ENCODE results near the gene LMAN1L. TPM values are rescaled to one million over a fixed set of nuclear protein-coding genes. Genes with fewer than 3 reads are reported as not detected.

LMAN1L gene
- total RNA-seq, 1 experiment from 2014 or later, result not detected

DNA sequence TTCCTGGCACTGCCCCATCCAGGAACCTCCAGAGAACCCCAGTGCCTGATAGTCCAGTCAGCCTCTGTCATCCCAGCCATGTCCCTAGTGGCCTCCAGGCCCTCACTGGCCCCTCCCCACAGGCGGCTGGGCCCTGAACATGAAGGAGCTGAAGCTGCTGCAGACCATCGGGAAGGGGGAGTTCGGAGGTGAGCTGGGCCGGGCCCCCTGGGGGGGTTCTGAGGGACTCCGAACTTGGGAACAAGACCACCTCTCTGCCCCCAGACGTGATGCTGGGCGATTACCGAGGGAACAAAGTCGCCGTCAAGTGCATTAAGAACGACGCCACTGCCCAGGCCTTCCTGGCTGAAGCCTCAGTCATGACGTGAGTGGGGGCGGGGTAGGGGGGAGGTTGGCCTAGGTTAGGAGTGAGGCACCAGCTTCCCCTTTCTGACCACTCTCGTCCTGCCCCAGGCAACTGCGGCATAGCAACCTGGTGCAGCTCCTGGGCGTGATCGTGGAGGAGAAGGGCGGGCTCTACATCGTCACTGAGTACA is 12.0 kb upstream of the LMAN1L start:
- Histone ChIP-seq H3K4ac (ENCODE audit: low read depth, low read length) (no peak overlapping the region), H3K23me2 (ENCODE audit: insufficient read length, low read depth, low read length, poor library complexity, severe bottlenecking) (no peaks in the 10 kb centered on the region), H2BK5ac (ENCODE audit: insufficient read length, low read length) (no peak overlapping the region), H3K14ac (ENCODE audit: insufficient read depth, low read length) (no peak overlapping the region), H4K8ac (replicated peaks; ENCODE audit: insufficient read length, low read depth, low read length) (no peak overlapping the region), H2BK15ac (ENCODE audit: low read depth, low read length) (no peak overlapping the region), H2AK5ac (ENCODE audit: insufficient read length, low read length) (no peak overlapping the region), H3K4me2 (ENCODE audit: insufficient read depth, insufficient read length, low read length) (no peak overlapping the region), H3K9ac (ENCODE audit: extremely low read depth, insufficient read length, low read length) (no peak overlapping the region), H2BK120ac (ENCODE audit: low read depth, low read length, poor library complexity, severe bottlenecking) (no peak overlapping the region), H3K18ac (ENCODE audit: insufficient read length, low read depth, low read length) (no peak overlapping the region), H2BK12ac (ENCODE audit: insufficient read length, low read depth, low read length) (no peak overlapping the region), H3K27ac (ENCODE audit: insufficient read length, low read depth, low read length) (no peak overlapping the region), H3K23ac (ENCODE audit: insufficient read length, low read depth, low read length) (no peak overlapping the region), H3K9me3 (ENCODE audit: control insufficient read depth, low read depth, low read length) (no peaks in the 10 kb centered on the region), H4K20me1 (ENCODE audit: control insufficient read depth, insufficient read depth, insufficient read length) (no peaks in the 10 kb centered on the region), H2AFZ (ENCODE audit: low read length) (no peak overlapping the region), H4K91ac (ENCODE audit: insufficient read length, low read depth, low read length) (no peak overlapping the region), H3K56ac (ENCODE audit: insufficient read length, low read depth, low read length) (no peak overlapping the region), H3T11ph (ENCODE audit: low read length) (no peak overlapping the region), H3K4me1 (ENCODE audit: insufficient read depth, low read length) (no peaks in the 10 kb centered on the region), H3K27me3 (ENCODE audit: insufficient read depth, low read length) (no peaks in the 10 kb centered on the region), H3K79me1 (ENCODE audit: insufficient read depth, low read depth, low read length, poor library complexity, severe bottlenecking) (no peaks in the 10 kb centered on the region), H2BK20ac (ENCODE audit: low read depth, low read length, poor library complexity, severe bottlenecking) (no peak overlapping the region), H3K79me2 (ENCODE audit: insufficient read depth, low read length) (no peaks in the 10 kb centered on the region), H4K5ac (ENCODE audit: insufficient read length, low read depth, low read length) (no peak overlapping the region)
- Mint-ChIP-seq H3K4me3 (no peak overlapping the region), H3K27ac (no peak overlapping the region), H3K9me3 (no peaks in the 10 kb centered on the region), H3K36me3 (ENCODE audit: insufficient read depth in 1 of 3, low read depth in 3 of 3) (peaks cover 11 to 37% (median 34%) of the 10 kb centered on the region in 3 experiments; a peak in 5 of 7 replicates), H3K27me3 (ENCODE audit: low read depth) (no peaks in the 10 kb centered on the region), H3K4me1 (peaks cover 2 to 7% of the 10 kb centered on the region in 2 experiments)
- TF ChIP-seq, protein P1, sequence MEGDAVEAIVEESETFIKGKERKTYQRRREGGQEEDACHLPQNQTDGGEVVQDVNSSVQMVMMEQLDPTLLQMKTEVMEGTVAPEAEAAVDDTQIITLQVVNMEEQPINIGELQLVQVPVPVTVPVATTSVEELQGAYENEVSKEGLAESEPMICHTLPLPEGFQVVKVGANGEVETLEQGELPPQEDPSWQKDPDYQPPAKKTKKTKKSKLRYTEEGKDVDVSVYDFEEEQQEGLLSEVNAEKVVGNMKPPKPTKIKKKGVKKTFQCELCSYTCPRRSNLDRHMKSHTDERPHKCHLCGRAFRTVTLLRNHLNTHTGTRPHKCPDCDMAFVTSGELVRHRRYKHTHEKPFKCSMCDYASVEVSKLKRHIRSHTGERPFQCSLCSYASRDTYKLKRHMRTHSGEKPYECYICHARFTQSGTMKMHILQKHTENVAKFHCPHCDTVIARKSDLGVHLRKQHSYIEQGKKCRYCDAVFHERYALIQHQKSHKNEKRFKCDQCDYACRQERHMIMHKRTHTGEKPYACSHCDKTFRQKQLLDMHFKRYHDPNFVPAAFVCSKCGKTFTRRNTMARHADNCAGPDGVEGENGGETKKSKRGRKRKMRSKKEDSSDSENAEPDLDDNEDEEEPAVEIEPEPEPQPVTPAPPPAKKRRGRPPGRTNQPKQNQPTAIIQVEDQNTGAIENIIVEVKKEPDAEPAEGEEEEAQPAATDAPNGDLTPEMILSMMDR (conservative IDR thresholded peaks at IDR 0.05), result no peak
- no CpG with 5 or more reads among the region's 20 CpGs for WGBS (ENCODE audit: extremely low coverage, insufficient read length, low lambda C conversion rate)
- DNase-seq, result no peak

Measured in H9 (cell line).